ENCODE data around the gene UPB1.

Gene UPB1

DNA sequence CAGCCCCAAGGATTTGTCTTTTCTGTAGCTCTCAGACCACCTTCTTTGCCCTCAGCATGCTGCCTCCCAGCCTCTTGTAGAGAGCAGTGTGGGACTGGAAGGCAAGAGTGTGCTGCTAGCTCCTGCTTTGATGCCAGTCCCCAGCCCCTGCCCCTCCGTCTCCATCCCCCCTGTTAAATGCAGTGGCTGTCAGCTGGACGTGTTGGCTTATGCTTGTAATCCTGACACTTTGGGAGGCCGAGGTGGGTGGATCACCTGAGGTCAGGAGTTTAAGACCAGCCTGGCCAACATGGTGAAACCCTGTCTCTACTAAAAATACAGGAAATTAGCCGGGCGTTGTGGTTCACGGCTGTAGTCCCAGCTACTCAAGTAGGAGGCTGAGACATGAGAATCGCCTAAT is 76.1 kb downstream of the UPB1 start:
- DNase-seq: no peak

DNA sequence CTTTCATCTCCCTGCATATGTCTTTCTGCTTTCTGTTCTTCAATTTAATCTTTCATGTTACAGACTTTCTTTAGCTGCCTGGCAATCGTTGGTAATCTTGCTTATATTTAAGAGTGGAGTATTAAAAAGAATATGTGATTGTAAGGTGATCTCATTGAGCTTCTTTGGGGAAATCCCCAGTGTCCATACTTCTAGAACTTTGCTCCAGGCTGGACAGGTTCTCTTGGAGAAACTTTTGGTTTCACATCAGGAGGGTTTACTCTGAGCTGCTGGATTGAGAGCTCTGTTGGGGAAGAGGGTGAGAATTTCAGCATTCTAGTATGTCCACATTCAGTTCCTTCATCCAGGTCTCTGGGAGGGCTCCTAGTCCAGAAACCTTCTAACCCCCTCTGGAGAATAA is 81.6 kb downstream of the UPB1 start:
- DNase-seq: no peak
